AG04450 (cell line): ENCODE results near the gene DIABLO. TPM values are rescaled to one million over a fixed set of nuclear protein-coding genes. Genes with fewer than 3 reads are reported as not detected.

Source experiments
- CTCF ChIA-PET: fragments of 300-600, 350-600 bp; formaldehyde crosslinking; extraction: SDS; loops from one replicate; lab custom pipeline; 2022; ENCODE audit warnings: antibody characterized with exemption, inconsistent platforms; lab: Charles Lee
- POLR2A ChIA-PET: fragments of 350-600 bp; formaldehyde crosslinking; extraction: SDS; loops from one replicate; lab custom pipeline; 2021; ENCODE audit warnings: antibody characterized with exemption, inconsistent platforms; lab: Yijun Ruan, JAX
- DNase-seq: peaks from one replicate; pipeline ENCODE4 v3.0.0-alpha.2; 2011; ENCODE audit warnings: low read depth, low spot score
- H3K27ac ChIP-seq: one replicate; pipeline ENCODE4 v1.5.1; 2012; ENCODE audit warnings: low read depth, low read length, control low read depth
- H3K27me3 ChIP-seq: one replicate; pipeline ENCODE4 v1.6.0; 2012; ENCODE audit warnings: low read length; ENCODE audit not compliant: control insufficient read depth, insufficient read depth
- H3K4me3 ChIP-seq: 2 replicates; pipeline ENCODE4 v1.5.1; 2011; ENCODE audit warnings: mild to moderate bottlenecking, low read depth, low read length, control low read depth
- H3K9me3 ChIP-seq: 2 replicates; pipeline ENCODE4 v1.5.1; 2012; ENCODE audit warnings: low read length; ENCODE audit not compliant: control insufficient read depth, insufficient read depth
- polyA plus RNA-seq: library from polyadenylated mRNA; depleted of rRNA; stranded (reverse); fragments of >200 nt; gene quantifications from 2 replicates; pipeline ENCODE4 v1.2.3, GENCODE V29; 2011
- TF ChIP-seq, protein P1 (sequence below): IDR thresholded peaks from 2 replicates; pipeline ENCODE4 v1.5.1; 2011; ENCODE audit warnings: low read depth, low read length, control low read depth, inconsistent platforms

Gene DIABLO
- polyA plus RNA-seq, 1 experiment = 59.6 TPM

- DNase-seq = no peak
- TF ChIP-seq, protein P1, sequence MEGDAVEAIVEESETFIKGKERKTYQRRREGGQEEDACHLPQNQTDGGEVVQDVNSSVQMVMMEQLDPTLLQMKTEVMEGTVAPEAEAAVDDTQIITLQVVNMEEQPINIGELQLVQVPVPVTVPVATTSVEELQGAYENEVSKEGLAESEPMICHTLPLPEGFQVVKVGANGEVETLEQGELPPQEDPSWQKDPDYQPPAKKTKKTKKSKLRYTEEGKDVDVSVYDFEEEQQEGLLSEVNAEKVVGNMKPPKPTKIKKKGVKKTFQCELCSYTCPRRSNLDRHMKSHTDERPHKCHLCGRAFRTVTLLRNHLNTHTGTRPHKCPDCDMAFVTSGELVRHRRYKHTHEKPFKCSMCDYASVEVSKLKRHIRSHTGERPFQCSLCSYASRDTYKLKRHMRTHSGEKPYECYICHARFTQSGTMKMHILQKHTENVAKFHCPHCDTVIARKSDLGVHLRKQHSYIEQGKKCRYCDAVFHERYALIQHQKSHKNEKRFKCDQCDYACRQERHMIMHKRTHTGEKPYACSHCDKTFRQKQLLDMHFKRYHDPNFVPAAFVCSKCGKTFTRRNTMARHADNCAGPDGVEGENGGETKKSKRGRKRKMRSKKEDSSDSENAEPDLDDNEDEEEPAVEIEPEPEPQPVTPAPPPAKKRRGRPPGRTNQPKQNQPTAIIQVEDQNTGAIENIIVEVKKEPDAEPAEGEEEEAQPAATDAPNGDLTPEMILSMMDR = no peak
- Histone ChIP-seq H3K27me3 (no peaks in the 10 kb centered on the region), H3K4me3 (no peak overlapping the region), H3K27ac (no peak overlapping the region), H3K9me3 (no peaks in the 10 kb centered on the region)
- ChIA-PET CTCF (interaction anchor here (0.5 to 0.9 kb wide), 4 partner anchors 10 to 270 kb away, joined by 3 read pairs; partner anchors contain the start of gene DIABLO), POLR2A (interaction anchor here (0.7 to 1.0 kb wide), 2 partner anchors 10 to 46 kb away, joined by 3 read pairs; partner anchors contain the start of gene DIABLO)
Measured at GRCh38 chr12:122215771-122216170, 10.1 kb downstream of the DIABLO start.

GRCh38 chr12:122208073-122208820 lies 17.6 kb downstream of the DIABLO start:
- no peaks in the 10 kb centered on the region; the same call in 1 of the 2 replicates for H3K9me3 ChIP-seq
- ChIA-PET CTCF (no interaction called here), POLR2A (interaction anchor here (0.7 to 1.4 kb wide), 2 partner anchors 18 to 192 kb away, joined by 6 to 8 read pairs; partner anchors contain the start of gene DIABLO)
- H3K27ac ChIP-seq = no peak overlapping the region
- DNase-seq = no peak
- TF ChIP-seq, protein P1 = no peak
- no peak overlapping the region for H3K4me3 ChIP-seq
- H3K27me3 ChIP-seq = peaks cover 10% of the 10 kb centered on the region

DNA sequence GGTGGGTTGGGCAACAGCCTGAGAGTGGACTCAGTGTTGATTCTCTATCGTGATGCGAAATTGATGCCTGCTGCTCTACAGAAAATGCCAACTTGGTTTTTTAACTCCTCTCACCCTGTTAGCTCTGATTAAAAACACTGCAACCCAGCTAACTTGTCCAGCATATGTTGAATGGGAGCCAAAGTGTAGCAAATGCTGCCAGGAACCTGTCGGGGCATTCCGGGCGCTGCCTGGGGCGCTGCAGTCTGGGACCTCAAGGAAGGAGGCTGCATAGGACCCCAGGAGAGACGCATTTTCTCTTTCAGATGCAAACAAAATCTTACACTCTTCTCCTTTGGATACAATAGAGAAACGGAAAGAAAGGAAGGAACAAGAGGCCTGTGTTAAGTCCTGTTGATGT lies 18.5 kb downstream of the DIABLO start:
- Histone ChIP-seq H3K27ac (no peak overlapping the region), H3K9me3 (no peaks in the 10 kb centered on the region; the same call in 1 of the 2 replicates), H3K27me3 (peaks cover 10% of the 10 kb centered on the region), H3K4me3 (no peak overlapping the region)
- ChIA-PET POLR2A (no interaction called here), CTCF (no interaction called here)
- DNase-seq = no peak
- TF ChIP-seq, protein P1 = no peak

GRCh38 chr12:122206976-122207375 lies 18.9 kb downstream of the DIABLO start:
- DNase-seq = no peak
- no peak overlapping the region for H3K27ac ChIP-seq
- ChIA-PET POLR2A (no interaction called here), CTCF (no interaction called here)
- no peak overlapping the region for H3K4me3 ChIP-seq
- TF ChIP-seq, protein P1 = no peak
- H3K27me3 ChIP-seq = peaks cover 10% of the 10 kb centered on the region
- no peaks in the 10 kb centered on the region; the same call in 1 of the 2 replicates for H3K9me3 ChIP-seq
